Prostate gland (tissue), 2 donors: ENCODE data around the gene TREML1. TPM values are rescaled to one million over a fixed set of nuclear protein-coding genes. Genes with fewer than 3 reads are reported as not detected.

Source experiments
- DNase-seq: peaks from one replicate; pipeline ENCODE4 v3.0.0-alpha.2; 2019; ENCODE audit warnings: low spot score
- H3K27ac ChIP-seq, 2 donors: fragments of 200-600 bp; sonication (generic); 2 replicates each; pipeline ENCODE4 v1.5.1; 2017 to 2019
- H3K27me3 ChIP-seq: fragments of 200-600 bp; sonication (generic); replicated peaks from 2 replicates; pipeline ENCODE4 v1.5.1; 2019; ENCODE audit not compliant: insufficient read depth
- H3K36me3 ChIP-seq, 2 donors: fragments of 200-600 bp; sonication (generic); 1 replicate in 1 of 2; 2 replicates in 1 of 2; pipeline versions ENCODE4 v1.5.1 to v1.8.1; 2017 to 2019
- H3K4me1 ChIP-seq: fragments of 200-600 bp; sonication (generic); replicated peaks from 2 replicates; pipeline ENCODE4 v1.5.1; 2019
- H3K4me3 ChIP-seq, 2 donors: fragments of 200-600 bp; sonication (generic); 2 replicates each; pipeline ENCODE4 v1.5.1; 2017 to 2019
- H3K9me3 ChIP-seq: fragments of 200-600 bp; sonication (generic); 2 replicates; pipeline ENCODE4 v1.5.1; 2017
- CTCF ChIP-seq, 4 experiments: fragments of 200-600 bp in 2 of 4; fragments of 450-650 bp in 2 of 4; sonication (generic) in 2 of 4; IDR thresholded peaks; 1 replicate in 3 of 4; 2 replicates in 1 of 4; pipeline ENCODE4 v1.5.1; 2016 to 2019; ENCODE audit warnings: antibody characterized with exemption in 4 of 4, mild to moderate bottlenecking in 2 of 4, moderate library complexity in 2 of 4
- POLR2A ChIP-seq: fragments of 450-650 bp; IDR thresholded peaks from one replicate; pipeline ENCODE4 v1.6.1; 2016; ENCODE audit warnings: antibody characterized with exemption, mild to moderate bottlenecking
- POLR2AphosphoS5 ChIP-seq: sonication (generic); formaldehyde crosslinking; IDR thresholded peaks from one replicate; pipeline ENCODE4 v1.6.1; 2017; ENCODE audit warnings: antibody characterized with exemption
- WGBS: methylation state at CpG from one replicate; pipeline ENCODE4 v1.1.5; 2018; 5-methylcytosine and 5-hydroxymethylcytosine counted together
- intact Hi-C: fragments of 100-400 bp; cut with DNase I; formaldehyde crosslinking; loops from one replicate; pipeline ENCODE4 v1.14.2; 2022
- total RNA-seq, 2 donors: library from RNA; depleted of rRNA; stranded (reverse); fragments of >200 nt; gene quantifications; one replicate each; pipeline ENCODE4 v1.1.0, GENCODE V29; 2016

TREML1 gene, protein sequence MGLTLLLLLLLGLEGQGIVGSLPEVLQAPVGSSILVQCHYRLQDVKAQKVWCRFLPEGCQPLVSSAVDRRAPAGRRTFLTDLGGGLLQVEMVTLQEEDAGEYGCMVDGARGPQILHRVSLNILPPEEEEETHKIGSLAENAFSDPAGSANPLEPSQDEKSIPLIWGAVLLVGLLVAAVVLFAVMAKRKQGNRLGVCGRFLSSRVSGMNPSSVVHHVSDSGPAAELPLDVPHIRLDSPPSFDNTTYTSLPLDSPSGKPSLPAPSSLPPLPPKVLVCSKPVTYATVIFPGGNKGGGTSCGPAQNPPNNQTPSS
- not detected for total RNA-seq

DNA sequence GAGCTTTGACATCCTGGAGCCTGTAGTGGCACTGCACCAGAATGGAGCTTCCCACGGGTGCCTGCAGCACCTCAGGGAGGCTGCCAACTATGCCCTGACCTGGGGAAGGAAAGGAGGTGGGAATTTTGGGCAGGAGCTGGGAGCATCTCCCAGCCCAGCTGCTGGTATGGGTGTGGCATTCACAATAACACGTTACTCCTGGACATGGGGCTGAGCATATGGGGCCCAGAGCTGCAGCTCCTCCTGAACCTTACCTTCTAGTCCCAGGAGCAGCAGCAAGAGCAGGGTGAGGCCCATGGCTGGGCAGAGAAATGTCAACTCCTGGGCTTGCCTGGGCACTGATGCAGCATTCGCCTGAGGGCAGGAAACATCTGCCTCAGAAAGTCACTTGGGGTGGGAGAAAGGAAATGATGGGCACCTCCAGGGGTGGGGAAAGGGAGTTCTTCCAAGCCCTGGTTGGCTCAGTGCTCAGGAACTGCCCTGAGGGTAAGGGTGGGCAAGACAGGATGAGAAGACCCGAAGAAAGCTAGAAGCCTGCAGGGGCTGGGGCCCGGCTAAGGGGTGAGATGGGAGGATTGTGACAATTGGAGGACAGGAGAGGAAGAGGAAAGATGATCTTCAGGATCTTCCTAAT is at the start of gene TREML1:
TREML1 (minus strand) TSS at position 356 of the 634 bp plus-strand sequence; CDS start at position 297, 59 bp downstream.
- Histone ChIP-seq H3K9me3 (no peaks in the 10 kb centered on the region), H3K27me3 (no peaks in the 10 kb centered on the region), H3K4me1 (no peaks in the 10 kb centered on the region), H3K36me3 (no peaks in the 10 kb centered on the region), H3K4me3 (no peak within 1 kb of the TSS), H3K27ac (no peak within 1 kb of the TSS)
- no peak for TF ChIP-seq POLR2AphosphoS5
- no peak for DNase-seq
- WGBS: 65% methylated on average over 4 of the region's 5 CpGs
- intact Hi-C loops: no loop called here

GRCh38 chr6:41201764-41202173 is 47.6 kb upstream of the TREML1 start:
- Histone ChIP-seq H3K9me3 (no peaks in the 10 kb centered on the region), H3K27me3 (no peaks in the 10 kb centered on the region), H3K27ac (no peak overlapping the region), H3K4me1 (no peaks in the 10 kb centered on the region), H3K4me3 (no peak overlapping the region), H3K36me3 (no peaks in the 10 kb centered on the region)
- DNase-seq: no peak
- intact Hi-C loops: no loop called here
- WGBS: 72% methylated on average over 8 of the region's 8 CpGs
- TF ChIP-seq POLR2AphosphoS5 (no peak), POLR2A (no peak), CTCF (IDR thresholded peaks at IDR 0.05) (no peak)

DNA sequence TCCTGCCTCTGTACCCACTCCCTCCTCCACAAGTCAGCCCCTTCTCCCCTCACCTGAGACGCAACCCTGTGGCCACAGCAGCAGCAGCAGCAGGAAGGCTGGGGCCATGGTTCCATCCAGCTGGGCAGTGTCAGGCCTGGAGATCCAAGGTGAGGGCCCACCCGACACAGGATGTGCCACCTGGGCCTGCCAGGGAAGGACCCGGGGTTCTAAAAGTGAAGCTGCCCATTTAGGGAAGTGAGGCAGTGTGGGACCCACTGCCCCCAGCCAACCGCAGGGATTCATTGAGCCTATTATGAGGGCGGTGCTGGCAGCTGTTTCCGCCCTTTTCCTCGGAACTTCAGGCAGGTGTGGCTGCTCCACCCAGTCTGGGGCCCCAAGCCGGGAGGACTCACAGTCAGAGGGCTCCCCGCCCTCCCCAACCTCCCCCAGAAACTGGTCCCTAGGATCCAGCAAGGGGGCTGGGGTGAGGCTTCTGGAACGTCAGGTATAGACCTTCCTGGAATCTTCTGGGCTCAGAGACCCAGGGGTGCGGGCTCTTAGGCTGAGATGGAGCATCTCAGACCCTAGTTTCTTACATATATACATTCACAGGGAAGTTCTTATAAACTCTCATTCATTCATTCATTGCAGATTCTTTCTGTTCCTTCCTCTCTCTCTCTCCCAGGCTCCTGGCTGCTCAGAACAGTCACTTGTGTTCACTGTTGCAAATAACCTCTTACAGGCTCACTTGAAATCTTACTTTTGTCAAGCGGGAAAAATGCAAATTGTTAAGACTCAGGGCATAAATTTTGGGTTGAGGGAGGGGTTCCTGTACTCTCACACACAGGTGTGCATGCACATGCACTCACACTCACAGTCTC is 47.0 kb upstream of the TREML1 start, which contains the start of gene TREML2:
TREML2 (minus strand) TSS at position 249 of the 863 bp plus-strand sequence; CDS start at position 108, 141 bp downstream.
- Histone ChIP-seq H3K9me3 (no peaks in the 10 kb centered on the region), H3K36me3 (no peaks in the 10 kb centered on the region), H3K4me3 (no peak within 1 kb of the TSS), H3K27me3 (no peaks in the 10 kb centered on the region), H3K4me1 (no peaks in the 10 kb centered on the region), H3K27ac (no peak within 1 kb of the TSS)
- TF ChIP-seq CTCF (IDR thresholded peaks at IDR 0.05): no peak
- TF ChIP-seq POLR2A: no peak
- no peak for TF ChIP-seq POLR2AphosphoS5
- no peak for DNase-seq
- 72% methylated on average over 10 of the region's 12 CpGs for WGBS
- intact Hi-C loops: no loop called here

GRCh38 chr6:41200296-41200900 is 46.3 kb upstream of the TREML1 start:
- H3K9me3 ChIP-seq: no peaks in the 10 kb centered on the region
- 80% methylated on average over 2 of the region's 2 CpGs for WGBS
- H3K27ac ChIP-seq: no peak overlapping the region

More at GRCh38 chr6:41200296-41200900, 46.3 kb upstream of the TREML1 start:
- Histone ChIP-seq H3K36me3 (no peaks in the 10 kb centered on the region), H3K4me3 (no peak overlapping the region), H3K27me3 (no peaks in the 10 kb centered on the region), H3K4me1 (no peaks in the 10 kb centered on the region)
- intact Hi-C loops: no loop called here
- no peak for DNase-seq
- no peak for TF ChIP-seq POLR2AphosphoS5
- TF ChIP-seq POLR2A: no peak
- no peak for TF ChIP-seq CTCF (IDR thresholded peaks at IDR 0.05)
